ENCODE measurements around the gene TMEM135.

Gene TMEM135

GRCh38 chr11:87356428-87356827 lies 318.7 kb downstream of the TMEM135 start:
- no peak for DNase-seq (ENCODE audit: low read depth)

- no peak for DNase-seq (ENCODE audit: low read depth)
Measured at GRCh38 chr11:87358461-87358860, 320.7 kb downstream of the TMEM135 start.

GRCh38 chr11:87359401-87359800 lies 321.7 kb downstream of the TMEM135 start:
- DNase-seq (ENCODE audit: low read depth): no peak

- no peak for DNase-seq (ENCODE audit: low read depth)
Measured at GRCh38 chr11:87361891-87362290, 324.2 kb downstream of the TMEM135 start.

GRCh38 chr11:87366346-87366745 lies 328.6 kb downstream of the TMEM135 start:
- no peak for DNase-seq (ENCODE audit: low read depth)

DNA sequence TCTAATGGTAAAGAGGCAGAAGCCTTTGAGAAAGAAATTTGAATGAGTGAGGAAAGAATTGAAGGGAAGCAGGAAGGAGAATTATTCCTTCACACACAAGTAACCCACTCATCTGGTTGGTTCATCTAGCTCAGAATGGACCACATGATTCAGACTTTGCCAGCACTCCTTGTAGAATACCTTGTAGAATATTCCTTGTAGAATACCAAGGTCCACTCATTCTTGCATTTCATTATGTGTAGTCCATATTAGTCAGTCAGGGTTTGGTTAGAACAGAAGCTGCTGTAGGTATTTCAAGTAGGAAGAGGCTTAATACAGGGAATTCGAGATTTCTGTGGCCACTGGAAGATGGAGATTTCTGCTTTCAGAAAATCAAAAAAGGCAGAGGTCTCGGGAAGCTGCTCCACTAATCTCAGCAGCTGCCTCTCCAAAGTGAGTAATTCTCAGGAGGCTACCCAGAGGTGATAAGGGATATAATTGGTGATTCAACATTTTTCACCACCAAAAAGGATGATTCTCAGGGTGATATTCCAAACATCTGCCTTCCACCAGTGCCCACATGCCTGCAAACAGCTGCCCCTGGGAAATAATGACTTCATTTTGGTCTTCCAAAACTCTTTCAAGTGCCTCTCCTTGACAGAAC lies 329.1 kb downstream of the TMEM135 start:
- DNase-seq (ENCODE audit: low read depth): no peak

DNA sequence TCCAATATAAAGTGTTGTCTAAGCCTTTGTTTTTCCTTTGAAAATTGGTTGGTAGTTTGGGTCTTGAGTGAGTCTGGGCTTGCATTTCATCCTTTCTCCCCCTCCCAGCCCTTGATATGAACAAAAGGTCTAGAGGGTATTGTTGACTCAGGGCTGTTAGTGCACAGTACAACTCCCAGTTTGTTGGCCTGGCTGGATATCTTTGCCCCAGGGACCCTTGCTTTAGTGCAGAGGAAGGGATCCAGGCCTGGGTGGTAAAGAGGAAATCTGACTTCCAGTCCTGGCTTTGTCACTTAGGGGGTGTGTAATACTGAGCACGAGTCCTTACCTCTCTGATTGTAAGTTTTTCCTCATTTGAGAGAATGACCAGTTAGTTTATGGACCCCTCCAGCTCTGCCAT lies 330.4 kb downstream of the TMEM135 start:
- DNase-seq (ENCODE audit: low read depth): no peak

- no peak for DNase-seq (ENCODE audit: low read depth)
Measured at GRCh38 chr11:87368858-87369480, 331.2 kb downstream of the TMEM135 start.

DNA sequence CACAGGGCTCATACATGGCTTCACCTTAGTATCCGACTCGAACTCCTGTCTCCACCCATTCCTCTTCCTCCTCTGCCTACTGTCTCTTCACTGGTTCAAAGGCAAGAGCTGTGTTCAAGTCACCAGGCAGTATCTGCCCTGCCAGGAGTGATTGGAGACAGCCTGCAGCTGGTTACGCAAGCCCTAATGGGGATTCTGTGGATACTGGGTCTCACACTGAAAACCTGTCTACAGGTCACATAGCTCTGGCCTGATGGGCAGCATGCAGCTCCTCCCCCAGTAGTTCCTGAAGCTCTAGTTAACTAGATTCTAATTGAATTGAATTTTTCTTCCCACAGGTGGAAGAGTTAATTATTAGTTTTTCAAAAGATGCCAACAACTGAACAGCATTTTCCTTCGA lies 332.2 kb downstream of the TMEM135 start:
- no peak for DNase-seq (ENCODE audit: low read depth)

GRCh38 chr11:87372065-87372464 lies 334.3 kb downstream of the TMEM135 start:
- DNase-seq (ENCODE audit: low read depth): no peak

Measured in stimulated activated CD4-positive, alpha-beta T cell treated with anti-CD3 and anti-CD28 coated beads, Interleukin-2, amount 100 ng/mL, for 4 hours (primary cell).